H9 (cell line): ENCODE data around the gene KRTCAP2. TPM values are rescaled to one million over a fixed set of nuclear protein-coding genes. Genes with fewer than 3 reads are reported as not detected.

Experiments
- DNase-seq: peaks from one replicate; pipeline ENCODE4 v3.0.0-alpha.2; 2017
- H2AFZ ChIP-seq: one replicate; pipeline ENCODE4 v1.6.1; 2013; ENCODE audit warnings: mild to moderate bottlenecking, low read length, control low read depth, moderate library complexity
- H2AK5ac ChIP-seq: 2 replicates; pipeline ENCODE4 v1.6.1; 2013; ENCODE audit warnings: low read length, control low read depth, mixed read lengths; ENCODE audit not compliant: insufficient read length
- H2BK120ac ChIP-seq: one replicate; pipeline ENCODE4 v1.6.1; 2013; ENCODE audit warnings: low read depth, mild to moderate bottlenecking, low read length, control low read depth, inconsistent platforms; ENCODE audit not compliant: poor library complexity, severe bottlenecking
- H2BK12ac ChIP-seq: 2 replicates; pipeline ENCODE4 v1.6.1; 2013; ENCODE audit warnings: low read length, control low read depth, mixed read lengths, low read depth; ENCODE audit not compliant: insufficient read length
- H2BK15ac ChIP-seq: 2 replicates; pipeline ENCODE4 v1.6.1; 2013; ENCODE audit warnings: low read depth, low read length, control low read depth
- H2BK20ac ChIP-seq: one replicate; pipeline ENCODE4 v1.6.1; 2013; ENCODE audit warnings: low read depth, mild to moderate bottlenecking, low read length, control low read depth, inconsistent platforms; ENCODE audit not compliant: poor library complexity, severe bottlenecking
- H2BK5ac ChIP-seq: 2 replicates; pipeline ENCODE4 v1.6.1; 2013; ENCODE audit warnings: low read length, control low read depth, mixed read lengths; ENCODE audit not compliant: insufficient read length
- H3K14ac ChIP-seq: 2 replicates; pipeline ENCODE4 v1.6.1; 2013; ENCODE audit warnings: low read length, control low read depth; ENCODE audit not compliant: insufficient read depth
- H3K18ac ChIP-seq: 2 replicates; pipeline ENCODE4 v1.6.1; 2013; ENCODE audit warnings: low read depth, mild to moderate bottlenecking, mixed read lengths, low read length, control low read depth; ENCODE audit not compliant: insufficient read length
- H3K23ac ChIP-seq: 2 replicates; pipeline ENCODE4 v1.6.1; 2013; ENCODE audit warnings: low read length, control low read depth, mixed read lengths, low read depth; ENCODE audit not compliant: insufficient read length
- H3K23me2 ChIP-seq: 2 replicates; pipeline ENCODE4 v1.6.1; 2013; ENCODE audit warnings: low read depth, mild to moderate bottlenecking, mixed read lengths, low read length, control low read depth; ENCODE audit not compliant: insufficient read length, poor library complexity, severe bottlenecking
- H3K27ac ChIP-seq: 2 replicates; pipeline ENCODE4 v1.5.1; 2013; ENCODE audit warnings: low read length, control low read depth, mixed read lengths, low read depth; ENCODE audit not compliant: insufficient read length
- H3K27me3 ChIP-seq: 2 replicates; pipeline ENCODE4 v1.6.1; 2013; ENCODE audit warnings: low read length, control low read depth, inconsistent platforms; ENCODE audit not compliant: insufficient read depth
- H3K4ac ChIP-seq: 2 replicates; pipeline ENCODE4 v1.6.1; 2013; ENCODE audit warnings: low read depth, mild to moderate bottlenecking, control low read depth, inconsistent platforms, low read length, moderate library complexity
- H3K4me1 ChIP-seq: 2 replicates; pipeline ENCODE4 v1.6.1; 2013; ENCODE audit warnings: low read length, control low read depth, inconsistent platforms; ENCODE audit not compliant: insufficient read depth
- H3K4me2 ChIP-seq: 2 replicates; pipeline ENCODE4 v1.6.1; 2013; ENCODE audit warnings: low read length, control low read depth, mixed read lengths; ENCODE audit not compliant: insufficient read length, insufficient read depth
- H3K56ac ChIP-seq: 2 replicates; pipeline ENCODE4 v1.6.1; 2013; ENCODE audit warnings: low read depth, mild to moderate bottlenecking, mixed read lengths, low read length, control low read depth; ENCODE audit not compliant: insufficient read length
- H3K79me1 ChIP-seq: 2 replicates; pipeline ENCODE4 v1.6.1; 2013; ENCODE audit warnings: low read depth, mild to moderate bottlenecking, moderate library complexity, low read length, control low read depth, inconsistent platforms; ENCODE audit not compliant: insufficient read depth, poor library complexity, severe bottlenecking
- H3K79me2 ChIP-seq: 2 replicates; pipeline ENCODE4 v1.6.1; 2013; ENCODE audit warnings: low read length, control low read depth, inconsistent platforms; ENCODE audit not compliant: insufficient read depth
- H3K9ac ChIP-seq: 2 replicates; pipeline ENCODE4 v1.6.1; 2013; ENCODE audit warnings: low read length, control low read depth, mixed read lengths; ENCODE audit not compliant: insufficient read length; ENCODE audit errors: extremely low read depth
- H3K9me3 ChIP-seq: one replicate; pipeline ENCODE4 v1.6.1; 2013; ENCODE audit warnings: low read depth, low read length, inconsistent platforms; ENCODE audit not compliant: control insufficient read depth
- H3T11ph ChIP-seq: one replicate; pipeline ENCODE4 v1.6.1; 2013; ENCODE audit warnings: mild to moderate bottlenecking, low read length, control low read depth, inconsistent platforms
- H4K20me1 ChIP-seq: one replicate; pipeline ENCODE4 v1.6.1; 2013; ENCODE audit not compliant: control insufficient read depth, insufficient read length, insufficient read depth
- H4K5ac ChIP-seq: 2 replicates; pipeline ENCODE4 v1.6.1; 2013; ENCODE audit warnings: low read depth, mild to moderate bottlenecking, mixed read lengths, low read length, control low read depth; ENCODE audit not compliant: insufficient read length
- H4K8ac ChIP-seq: replicated peaks from 2 replicates; pipeline ENCODE4 v1.6.1; 2013; ENCODE audit warnings: low read length, control low read depth, mixed read lengths, low read depth; ENCODE audit not compliant: insufficient read length
- H4K91ac ChIP-seq: 2 replicates; pipeline ENCODE4 v1.6.1; 2013; ENCODE audit warnings: low read depth, mild to moderate bottlenecking, moderate library complexity, mixed read lengths, low read length, control low read depth; ENCODE audit not compliant: insufficient read length
- H3K27ac Mint-ChIP-seq, 3 experiments: 2 replicates in 2 of 3; 3 replicates in 1 of 3; pipeline ENCODE4 v1.8.0; 2020 to 2021; ENCODE audit warnings: mixed read lengths in 3 of 3, mild to moderate bottlenecking in 1 of 3, moderate library complexity in 1 of 3
- H3K27me3 Mint-ChIP-seq: 2 replicates; pipeline ENCODE4 v1.8.0; 2021; ENCODE audit warnings: low read depth, mild to moderate bottlenecking, moderate library complexity, mixed read lengths
- H3K36me3 Mint-ChIP-seq, 3 experiments: 2 replicates in 2 of 3; 3 replicates in 1 of 3; pipeline ENCODE4 v1.8.0; 2020 to 2021; ENCODE audit warnings: low read depth in 3 of 3, mixed read lengths in 3 of 3; ENCODE audit not compliant: insufficient read depth in 1 of 3
- H3K4me1 Mint-ChIP-seq, 2 experiments: 2 replicates each; pipeline ENCODE4 v1.8.0; 2020; ENCODE audit warnings: mixed read lengths in 2 of 2
- H3K4me3 Mint-ChIP-seq, 2 experiments: 2 replicates in 1 of 2; 3 replicates in 1 of 2; pipeline ENCODE4 v1.8.0; 2020 to 2021; ENCODE audit warnings: mild to moderate bottlenecking in 2 of 2, mixed read lengths in 2 of 2, moderate library complexity in 1 of 2
- H3K9me3 Mint-ChIP-seq, 2 experiments: 2 replicates in 1 of 2; 3 replicates in 1 of 2; pipeline ENCODE4 v1.8.0; 2020; ENCODE audit warnings: mild to moderate bottlenecking in 2 of 2, mixed read lengths in 2 of 2, moderate library complexity in 1 of 2
- CTCF ChIP-seq: fragments of 200-600 bp; sonication (generic); conservative IDR thresholded peaks from 3 replicates; pipeline ENCODE4 v1.8.0; 2021; ENCODE audit warnings: antibody characterized with exemption, mild to moderate bottlenecking
- WGBS: extraction: QIAGEN DNeasy Blood & Tissue Kit; methylation state at CpG from one replicate; pipeline ENCODE4 v1.1.7; 2013; ENCODE audit warnings: missing lambda C conversion rate, low lambda C conversion rate, mixed read lengths; ENCODE audit not compliant: insufficient read length; ENCODE audit errors: extremely low coverage; 5-methylcytosine and 5-hydroxymethylcytosine counted together
- total RNA-seq: library from RNA; stranded (reverse); gene quantifications from 2 replicates; pipeline ENCODE4 v1.2.1, GENCODE V29; 2021

The KRTCAP2 gene
- total RNA-seq, 1 experiment from 2014 or later: 149 TPM

GRCh38 chr1:155125511-155125945 lies 47.6 kb downstream of the KRTCAP2 start:
- Mint-ChIP-seq H3K27ac (no peak overlapping the region; a peak in 1 of 7 replicates), H3K4me1 (peaks cover 43 to 60% of the 10 kb centered on the region in 2 experiments), H3K9me3 (no peaks in the 10 kb centered on the region; a peak in 1 of 5 replicates), H3K27me3 (peaks cover 90% of the 10 kb centered on the region), H3K36me3 (no peaks in the 10 kb centered on the region; a peak in 1 of 7 replicates), H3K4me3 (peak overlapping the region; percentile 40 to 75)
- Histone ChIP-seq H3K27ac (no peak overlapping the region), H3K56ac (no peak overlapping the region), H2BK120ac (no peak overlapping the region), H2AFZ (no peak overlapping the region), H3K14ac (no peak overlapping the region), H3K4me1 (no peaks in the 10 kb centered on the region; the same call in 1 of the 2 replicates), H3K27me3 (peaks cover 34% of the 10 kb centered on the region; the same call in 1 of the 2 replicates), H3K79me1 (no peaks in the 10 kb centered on the region), H3K23me2 (peaks cover 27% of the 10 kb centered on the region), H2AK5ac (no peak overlapping the region), H3K4ac (no peak overlapping the region), H3K23ac (no peak overlapping the region), H4K20me1 (peaks cover 2% of the 10 kb centered on the region), H2BK20ac (no peak overlapping the region), H3K4me2 (peak overlapping the region; percentile 92), H3K9me3 (no peaks in the 10 kb centered on the region), H4K91ac (no peak overlapping the region), H4K8ac (no peak overlapping the region), H4K5ac (no peak overlapping the region), H2BK12ac (no peak overlapping the region), H3K9ac (no peak overlapping the region), H3K79me2 (no peaks in the 10 kb centered on the region), H2BK15ac (no peak overlapping the region), H3K18ac (no peak overlapping the region), H2BK5ac (no peak overlapping the region), H3T11ph (no peak overlapping the region)
- WGBS: no CpG with 5 or more reads among the region's 11 CpGs
- TF ChIP-seq CTCF: no peak
- peak; percentile 34 for DNase-seq
